ENCODE results near the gene CACNA1B.

The CACNA1B gene

GRCh38 chr9:137988051-137988450 is 110.5 kb downstream of the CACNA1B start:
- no peak for DNase-seq

- DNase-seq = no peak
Observed at GRCh38 chr9:137988701-137989100, 111.1 kb downstream of the CACNA1B start.

- no peak for DNase-seq
Observed at GRCh38 chr9:137989156-137989555, 111.6 kb downstream of the CACNA1B start.

- no peak for DNase-seq
Observed at GRCh38 chr9:137989999-137990715, 112.6 kb downstream of the CACNA1B start.

GRCh38 chr9:138003485-138004190 is 126.1 kb downstream of the CACNA1B start:
- no peak for DNase-seq

- DNase-seq = no peak
Observed at GRCh38 chr9:138006576-138007233, 129.1 kb downstream of the CACNA1B start.

GRCh38 chr9:138007566-138007917 is 130.0 kb downstream of the CACNA1B start:
- DNase-seq = no peak

- peak; percentile 40 for DNase-seq
Observed at GRCh38 chr9:138007918-138008841, 130.6 kb downstream of the CACNA1B start.

- DNase-seq = no peak
Observed at GRCh38 chr9:138009016-138009802, 131.6 kb downstream of the CACNA1B start.

- no peak for DNase-seq
Observed at GRCh38 chr9:138009803-138010690, 132.5 kb downstream of the CACNA1B start.

- no peak for DNase-seq
Observed at GRCh38 chr9:138010861-138011260, 133.3 kb downstream of the CACNA1B start.

GRCh38 chr9:138011951-138012500 is 134.4 kb downstream of the CACNA1B start:
- DNase-seq = no peak

- DNase-seq = no peak
Observed at GRCh38 chr9:138013273-138013672, 135.7 kb downstream of the CACNA1B start.

GRCh38 chr9:138013836-138014562 is 136.4 kb downstream of the CACNA1B start:
- no peak for DNase-seq

- no peak for DNase-seq
Observed at GRCh38 chr9:138014563-138014945, 137.0 kb downstream of the CACNA1B start.

GRCh38 chr9:138015021-138015829 is 137.6 kb downstream of the CACNA1B start:
- no peak for DNase-seq

GRCh38 chr9:138016406-138017187 is 139.0 kb downstream of the CACNA1B start:
- DNase-seq = no peak

GRCh38 chr9:138017200-138017599 is 139.6 kb downstream of the CACNA1B start:
- DNase-seq = no peak

Data from activated CD8-positive, alpha-beta memory T cell treated with anti-CD3 and anti-CD28 coated beads, Interleukin-2, amount 50 U/mL, for 48 hours (primary cell).